GM19324 (cell line): ENCODE results near the gene MYH8.

Source experiments
- ATAC-seq: cut with Tn5 transposase; IDR thresholded peaks from one replicate; pipeline ENCODE4 v1.9.1; 2021; ENCODE audit warnings: mild to moderate bottlenecking, moderate library complexity; ENCODE audit not compliant: unreplicated experiment, low FRiP score

Gene MYH8

GRCh38 chr17:10385871-10386270 lies 35.9 kb downstream of the MYH8 start:
- no peak for ATAC-seq

GRCh38 chr17:10384175-10384574 lies 37.6 kb downstream of the MYH8 start:
- no peak for ATAC-seq

GRCh38 chr17:10380631-10381408 lies 40.9 kb downstream of the MYH8 start:
- ATAC-seq: no peak

GRCh38 chr17:10372906-10373305 lies 48.8 kb downstream of the MYH8 start, which contains the start of gene MYH13:
TSS of gene MYH13 (minus strand) at chr17:10373006. CDS start at chr17:10364530, 8,476 bp downstream.
- no peak for ATAC-seq

- no peak for ATAC-seq
Measured at GRCh38 chr17:10370016-10370608, 51.6 kb downstream of the MYH8 start.

- no peak for ATAC-seq
Measured at GRCh38 chr17:10369239-10369638, 52.5 kb downstream of the MYH8 start.

- no peak for ATAC-seq
Measured at GRCh38 chr17:10368561-10368960, 53.2 kb downstream of the MYH8 start.

- no peak for ATAC-seq
Measured at GRCh38 chr17:10360578-10360977, 61.2 kb downstream of the MYH8 start.

GRCh38 chr17:10357768-10358167 lies 64.0 kb downstream of the MYH8 start:
- ATAC-seq: no peak

GRCh38 chr17:10354651-10355050 lies 67.1 kb downstream of the MYH8 start:
- ATAC-seq: no peak

- ATAC-seq: no peak
Measured at GRCh38 chr17:10352893-10353292, 68.9 kb downstream of the MYH8 start.

GRCh38 chr17:10349403-10349802 lies 72.3 kb downstream of the MYH8 start:
- no peak for ATAC-seq

GRCh38 chr17:10344816-10345215 lies 76.9 kb downstream of the MYH8 start:
- no peak for ATAC-seq
